ENCODE data around the gene NFATC4.
"Not testable (repeated sequence)": the region's sequence is repeated elsewhere in the genome, so short reads cannot be mapped to it uniquely, and the experiment has no call there.

Gene NFATC4

GRCh38 chr14:24368212-24368561 lies 203 bp downstream of the NFATC4 start:
- DNase-seq (ENCODE audit: low spot score), result no peak

- no peak for DNase-seq (ENCODE audit: low spot score)
Measured at GRCh38 chr14:24368562-24369252, 723 bp downstream of the NFATC4 start.

- DNase-seq (ENCODE audit: low spot score), result no peak
Measured at GRCh38 chr14:24369463-24369862, 1.5 kb downstream of the NFATC4 start.

GRCh38 chr14:24369907-24370687 lies 2.1 kb downstream of the NFATC4 start:
- no peak for DNase-seq (ENCODE audit: low spot score)

GRCh38 chr14:24370748-24371147 lies 2.8 kb downstream of the NFATC4 start:
- no peak for DNase-seq (ENCODE audit: low spot score)

- not testable (repeated sequence) for DNase-seq (ENCODE audit: low spot score)
Measured at GRCh38 chr14:24371605-24372004, 3.6 kb downstream of the NFATC4 start.

- no peak for DNase-seq (ENCODE audit: low spot score)
Measured at GRCh38 chr14:24372701-24373416, 4.9 kb downstream of the NFATC4 start.

GRCh38 chr14:24376448-24377070 lies 8.6 kb downstream of the NFATC4 start:
- no peak for DNase-seq (ENCODE audit: low spot score)

- DNase-seq (ENCODE audit: low spot score), result no peak
Measured at GRCh38 chr14:24377126-24377525, 9.1 kb downstream of the NFATC4 start.

GRCh38 chr14:24377657-24378056 lies 9.7 kb downstream of the NFATC4 start:
- no peak for DNase-seq (ENCODE audit: low spot score)

GRCh38 chr14:24378327-24378726 lies 10.3 kb downstream of the NFATC4 start:
- DNase-seq (ENCODE audit: low spot score), result no peak

- no peak for DNase-seq (ENCODE audit: low spot score)
Measured at GRCh38 chr14:24378981-24379906, 11.3 kb downstream of the NFATC4 start.

- no peak for DNase-seq (ENCODE audit: low spot score)
Measured at GRCh38 chr14:24379907-24380730, 12.1 kb downstream of the NFATC4 start.

- DNase-seq (ENCODE audit: low spot score), result no peak
Measured at GRCh38 chr14:24381363-24382063, 13.5 kb downstream of the NFATC4 start.

GRCh38 chr14:24382064-24382371 lies 14.0 kb downstream of the NFATC4 start:
- DNase-seq (ENCODE audit: low spot score), result no peak

GRCh38 chr14:24384169-24384568 lies 16.2 kb downstream of the NFATC4 start:
- no peak for DNase-seq (ENCODE audit: low spot score)

GRCh38 chr14:24385524-24385923 lies 17.5 kb downstream of the NFATC4 start:
- no peak for DNase-seq (ENCODE audit: low spot score)

GRCh38 chr14:24387009-24387345 lies 19.0 kb downstream of the NFATC4 start:
- DNase-seq (ENCODE audit: low spot score), result no peak

- DNase-seq (ENCODE audit: low spot score), result not testable (repeated sequence)
Measured at GRCh38 chr14:24387579-24387978, 19.6 kb downstream of the NFATC4 start.

- DNase-seq (ENCODE audit: low spot score), result no peak
Measured at GRCh38 chr14:24388474-24389179, 20.6 kb downstream of the NFATC4 start.
